NCI-H1694 treated with DMSO at 0.1 percent for 48 hours (cell line): ENCODE data around the gene ZNF774.
"Not testable (repeated sequence)": the region's sequence is repeated elsewhere in the genome, so short reads cannot be mapped to it uniquely, and the experiment has no call there.

ENCODE experiments used
- DNase-seq: peaks from one replicate; lab custom pipeline; 2025; lab: John Stamatoyannopoulos, UW

The ZNF774 gene

GRCh38 chr15:90388462-90389380 lies 36.6 kb downstream of the ZNF774 start:
- no peak for DNase-seq

DNA sequence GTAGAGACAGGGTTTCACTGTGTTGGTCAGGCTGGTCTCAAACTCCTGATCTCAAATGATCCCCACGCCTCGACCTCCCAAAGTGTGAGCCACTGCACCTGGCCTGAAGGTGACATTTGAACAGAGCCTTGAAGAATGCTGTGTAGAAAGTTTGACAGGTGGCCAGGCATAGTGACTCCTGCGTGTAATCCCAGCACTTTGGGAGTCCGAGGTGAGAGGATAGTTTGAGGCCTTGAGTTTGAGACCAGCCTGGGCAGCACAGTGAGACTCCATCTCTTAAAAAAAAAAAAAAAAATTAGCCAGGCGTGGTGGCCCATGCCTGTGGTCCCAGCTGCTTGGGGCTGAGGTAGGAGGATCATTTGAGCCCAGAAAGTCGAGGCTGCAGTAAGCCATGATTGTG lies 37.4 kb downstream of the ZNF774 start:
- DNase-seq = no peak

- no peak for DNase-seq
These were observed 41.0 kb downstream of the ZNF774 start for GRCh38 chr15:90393040-90393439.

DNA sequence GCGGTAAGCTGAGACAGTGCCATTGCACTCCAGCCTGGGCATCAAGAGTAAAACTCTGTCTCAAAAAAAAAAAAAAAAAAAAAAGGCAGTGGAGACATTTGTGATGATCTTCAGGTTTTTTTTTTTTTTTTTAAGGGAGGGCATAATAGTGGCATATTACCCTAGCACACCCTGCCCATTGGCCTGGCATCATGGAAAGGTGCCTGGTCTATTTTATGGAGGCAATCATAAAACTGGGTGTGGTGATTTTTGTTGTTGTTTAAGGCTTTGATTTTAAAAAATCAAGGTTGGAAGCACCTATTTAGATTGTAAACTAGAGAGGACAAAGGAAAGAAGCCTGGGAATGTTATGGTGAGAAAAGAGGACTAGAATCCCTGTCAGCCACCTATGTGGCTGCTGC lies 42.0 kb downstream of the ZNF774 start:
- DNase-seq = no peak

- DNase-seq = no peak
These were observed 42.8 kb downstream of the ZNF774 start for GRCh38 chr15:90394748-90395442.

DNA sequence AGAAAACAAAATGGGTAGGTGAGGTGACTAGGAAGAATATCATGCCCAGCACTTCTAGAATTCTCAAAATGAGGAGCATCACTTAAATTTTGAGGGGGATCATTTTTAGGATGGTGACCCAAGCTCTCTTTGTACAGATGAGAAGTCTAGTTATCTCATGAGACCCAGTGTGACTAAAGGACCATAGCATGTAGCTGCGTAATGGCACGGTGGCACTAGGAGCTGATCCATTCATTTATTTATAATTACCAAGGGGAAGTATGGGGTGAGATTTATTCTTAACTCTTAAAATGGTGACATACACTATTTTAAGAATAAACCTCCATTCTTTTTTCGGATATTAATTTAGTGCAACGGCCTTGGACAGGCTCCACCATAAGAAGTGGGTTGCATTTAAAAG lies 44.2 kb downstream of the ZNF774 start:
- no peak for DNase-seq

DNA sequence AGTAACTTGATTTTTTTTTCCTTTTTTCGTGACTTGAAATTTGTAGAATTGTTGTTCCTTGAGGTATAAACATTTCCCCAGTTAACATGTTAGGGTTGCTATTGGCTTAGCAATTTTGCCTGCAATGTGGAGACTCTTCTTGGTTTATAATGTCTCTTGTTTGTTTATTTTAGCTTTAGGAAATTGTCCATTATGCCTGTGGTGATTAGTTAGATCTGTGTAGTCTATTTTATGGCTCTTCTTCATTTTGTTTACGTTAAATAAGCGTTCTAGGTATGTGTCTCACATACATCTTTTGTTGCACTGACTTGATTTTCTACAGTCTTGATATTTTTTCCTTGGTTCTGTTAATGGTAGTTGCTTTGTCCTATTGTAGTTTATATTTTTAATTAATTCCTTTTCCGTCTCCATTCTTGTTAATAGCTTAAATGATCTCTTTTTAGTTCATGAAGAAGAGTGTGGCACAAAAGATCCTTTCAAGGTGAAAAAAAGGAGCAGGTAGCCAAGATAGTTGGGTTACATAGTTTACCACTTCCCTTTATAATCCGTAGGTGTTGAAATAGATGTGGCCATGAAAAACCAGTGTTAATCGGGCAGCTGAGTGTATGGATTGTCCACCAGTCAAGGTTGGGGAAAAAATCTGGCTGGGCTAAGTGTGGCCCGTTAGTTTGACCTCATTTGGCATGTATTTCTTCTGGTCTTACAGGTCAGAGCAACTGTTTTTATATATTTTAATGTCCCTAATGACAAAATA lies 48.1 kb downstream of the ZNF774 start:
- no peak for DNase-seq

- no peak for DNase-seq
These were observed 48.8 kb downstream of the ZNF774 start for GRCh38 chr15:90400759-90401314.

DNA sequence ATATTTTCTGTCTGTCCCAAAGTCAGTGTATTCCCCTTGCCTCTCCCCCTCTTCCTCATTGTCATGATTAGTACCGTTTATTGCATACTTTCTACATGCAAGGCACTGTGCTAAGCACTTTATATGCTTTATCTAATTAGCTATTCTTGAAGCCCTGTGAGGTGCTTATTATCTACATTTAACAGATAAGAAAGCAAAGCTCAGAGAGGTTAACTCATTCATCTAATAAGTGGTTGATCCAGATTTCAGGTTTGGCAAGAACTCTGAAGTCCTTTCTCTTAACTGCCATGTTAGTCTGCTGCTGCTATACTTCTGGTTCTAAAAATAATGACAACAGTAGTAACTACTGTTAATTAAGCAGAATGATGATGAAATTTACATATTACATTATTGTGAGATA lies 49.4 kb downstream of the ZNF774 start:
- no peak for DNase-seq

GRCh38 chr15:90402223-90402622 lies 50.1 kb downstream of the ZNF774 start:
- peak; percentile 52 for DNase-seq

DNA sequence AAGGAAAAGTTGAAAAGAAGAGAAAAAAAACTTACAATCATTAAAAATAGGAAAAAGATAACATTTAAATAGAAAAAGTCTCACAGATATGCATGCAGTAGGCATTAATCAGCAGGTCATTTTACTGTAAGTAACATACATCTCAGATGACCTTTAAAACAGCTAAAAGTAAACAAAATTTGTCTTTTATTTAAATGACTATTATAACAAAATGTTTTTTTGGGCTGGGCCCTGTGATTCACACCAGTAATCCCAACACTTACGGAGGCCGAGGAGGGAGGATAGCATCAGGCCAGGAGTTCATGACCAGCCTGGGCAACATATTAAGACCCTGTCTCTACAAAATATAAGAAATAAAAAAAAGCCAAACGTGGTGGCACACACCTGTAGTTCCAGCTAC lies 50.7 kb downstream of the ZNF774 start:
- DNase-seq = no peak

DNA sequence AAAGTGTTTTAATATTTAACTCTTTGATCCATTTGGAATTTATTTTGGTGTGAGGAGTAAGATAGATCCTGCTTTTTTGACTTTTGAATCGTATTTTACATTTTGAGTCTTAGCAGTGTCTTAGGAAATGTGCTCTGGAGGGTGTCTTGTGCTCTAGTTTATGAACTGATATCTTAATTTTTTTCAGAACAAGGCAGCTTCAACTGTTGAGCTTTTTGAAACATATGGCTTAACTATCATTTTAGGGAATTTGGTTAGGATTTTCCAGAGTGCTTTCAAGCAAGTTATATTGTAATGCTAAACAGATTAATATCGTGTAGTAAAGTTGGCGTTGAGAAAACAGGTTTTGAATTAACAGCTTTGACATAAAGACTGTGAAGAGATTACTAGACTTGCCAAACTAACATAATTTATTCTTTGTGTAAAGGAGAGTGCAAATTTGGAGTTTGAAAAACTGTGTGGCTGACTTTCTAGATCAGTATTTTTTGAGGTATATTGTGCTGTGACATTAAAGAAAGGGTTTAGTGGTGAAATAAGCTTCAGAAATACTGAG lies 53.0 kb downstream of the ZNF774 start:
- no peak for DNase-seq

GRCh38 chr15:90407336-90407735 lies 55.3 kb downstream of the ZNF774 start:
- no peak for DNase-seq

DNA sequence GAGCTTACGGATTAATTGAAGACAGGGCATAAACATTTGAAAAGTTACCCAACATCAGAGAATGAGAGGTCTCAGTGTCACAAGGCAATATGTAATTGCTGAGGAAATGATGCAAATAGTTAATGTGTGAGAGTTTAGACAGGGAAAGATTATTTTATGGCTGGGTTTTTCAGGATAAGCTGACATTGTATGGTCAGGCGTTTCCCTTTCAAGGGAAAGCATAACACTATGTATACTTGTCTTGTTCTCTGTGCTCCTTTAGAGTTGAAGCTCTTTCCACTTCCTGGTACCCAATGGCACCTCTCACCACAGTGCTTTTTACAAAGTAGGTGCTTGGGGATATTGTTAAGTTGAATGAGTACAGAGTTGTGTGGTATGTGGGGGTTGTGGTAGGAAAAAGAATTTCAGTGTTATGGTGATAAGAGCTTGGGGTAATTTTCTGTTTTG lies 55.8 kb downstream of the ZNF774 start:
- no peak for DNase-seq

GRCh38 chr15:90408657-90409056 lies 56.6 kb downstream of the ZNF774 start:
- DNase-seq = no peak

DNA sequence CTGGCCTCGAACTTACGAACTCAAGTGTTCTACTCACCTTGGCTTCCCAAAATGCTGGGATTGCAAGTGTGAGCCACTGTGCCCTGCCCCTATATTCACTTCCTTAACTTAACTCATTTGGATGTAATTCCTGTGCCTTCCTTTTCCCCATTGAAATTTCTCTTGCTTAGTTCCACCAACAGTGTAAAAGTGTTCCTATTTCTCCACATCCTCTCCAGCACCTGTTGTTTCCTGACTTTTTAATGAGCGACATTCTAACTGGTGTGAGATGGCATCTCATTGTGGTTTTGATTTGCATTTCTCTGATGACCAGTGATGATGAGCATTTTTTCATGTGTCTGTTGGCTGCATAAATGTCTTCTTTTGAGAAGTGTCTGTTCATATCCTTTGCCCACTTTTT lies 57.5 kb downstream of the ZNF774 start:
- DNase-seq = not testable (repeated sequence)

DNA sequence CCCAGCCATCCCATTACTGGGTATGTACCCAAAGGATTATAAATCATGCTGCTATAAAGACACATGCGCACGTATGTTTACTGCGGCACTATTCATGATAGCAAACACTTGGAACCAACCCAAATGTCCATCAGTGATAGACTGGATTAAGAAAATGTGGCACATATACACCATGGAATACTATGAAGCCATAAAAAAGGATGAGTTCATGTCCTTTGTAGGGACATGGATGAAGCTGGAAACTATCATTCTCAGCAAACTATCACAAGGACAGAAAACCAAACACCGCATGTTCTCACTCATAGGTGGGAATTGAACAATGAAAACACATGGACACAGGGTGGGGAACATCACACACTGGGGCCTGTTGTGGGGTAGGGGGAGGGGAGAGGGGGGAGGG lies 58.2 kb downstream of the ZNF774 start:
- not testable (repeated sequence) for DNase-seq

- no peak for DNase-seq
These were observed 59.1 kb downstream of the ZNF774 start for GRCh38 chr15:90411176-90411575.
